Measurements from ENCODE around the gene RASGRP4.

Gene RASGRP4

DNA sequence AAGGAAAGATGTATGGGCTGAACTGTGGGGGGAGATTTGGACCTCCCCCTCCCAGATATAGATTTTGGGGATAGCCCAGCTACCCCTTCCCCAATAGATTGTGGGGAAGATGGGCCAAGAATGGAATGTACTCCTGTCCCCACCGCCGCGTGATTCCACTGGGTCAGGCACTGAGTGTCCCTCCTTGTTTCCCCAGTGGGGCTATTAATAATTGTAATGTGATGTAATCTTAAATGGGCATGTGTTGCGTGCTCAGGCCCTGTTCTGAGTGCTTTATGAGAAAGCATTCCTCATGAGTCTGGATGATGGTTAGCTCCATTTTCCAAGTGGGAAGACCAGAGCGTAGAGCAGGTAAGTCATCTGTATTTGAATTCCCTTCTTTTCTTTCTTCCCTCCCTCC, 50.3 kb downstream of the RASGRP4 start:
- in situ Hi-C loops (cut with MboI; ENCODE audit: low sequenced_read_pairs): no loop called here

GRCh38 chr19:38375098-38375493, 50.9 kb downstream of the RASGRP4 start:
- in situ Hi-C loops (cut with MboI; ENCODE audit: low sequenced_read_pairs): no loop called here

- in situ Hi-C loops (cut with MboI; ENCODE audit: low sequenced_read_pairs): loop anchor here (25.0 kb wide), 1 partner anchor 462 kb away; the partner anchor contains the start of genes SIPA1L3 and WDR87
Observed at GRCh38 chr19:38374332-38375097, 51.5 kb downstream of the RASGRP4 start, which contains the start of gene PSMD8. Gene PSMD8 (plus strand): TSS chr19:38374571. CDS start chr19:38374602, 31 bp downstream.

- in situ Hi-C loops (cut with MboI; ENCODE audit: low sequenced_read_pairs): loop anchor here (25.0 kb wide), 1 partner anchor 462 kb away; the partner anchor contains the start of genes SIPA1L3 and WDR87
Observed at GRCh38 chr19:38373907-38374331, 52.1 kb downstream of the RASGRP4 start.

GRCh38 chr19:38371081-38371480, 54.9 kb downstream of the RASGRP4 start:
- in situ Hi-C loops (cut with MboI; ENCODE audit: low sequenced_read_pairs): loop anchor here (25.0 kb wide), 1 partner anchor 459 kb away; the partner anchor contains the start of genes SIPA1L3 and WDR87

DNA sequence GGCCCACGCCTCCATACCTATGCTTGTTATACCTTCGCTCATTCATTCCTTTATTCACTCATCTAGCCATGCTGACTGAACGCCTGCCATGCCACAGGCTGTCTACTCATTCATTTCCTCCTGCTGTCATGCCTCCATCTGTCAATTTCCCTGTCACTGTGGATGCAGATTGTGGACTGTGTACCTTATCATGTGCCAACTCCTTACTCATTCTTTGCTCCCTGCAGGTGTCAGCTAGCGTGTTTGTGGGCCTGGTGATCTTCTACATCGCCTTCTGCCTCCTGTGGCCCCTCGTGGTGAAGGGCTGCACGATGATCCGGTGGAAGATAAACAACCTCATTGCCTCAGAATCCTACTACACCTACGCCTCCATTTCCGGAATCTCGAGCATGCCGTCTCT, 55.7 kb downstream of the RASGRP4 start:
- in situ Hi-C loops (cut with MboI; ENCODE audit: low sequenced_read_pairs): loop anchor here (25.0 kb wide), 1 partner anchor 458 kb away; the partner anchor contains the start of genes SIPA1L3 and WDR87

DNA sequence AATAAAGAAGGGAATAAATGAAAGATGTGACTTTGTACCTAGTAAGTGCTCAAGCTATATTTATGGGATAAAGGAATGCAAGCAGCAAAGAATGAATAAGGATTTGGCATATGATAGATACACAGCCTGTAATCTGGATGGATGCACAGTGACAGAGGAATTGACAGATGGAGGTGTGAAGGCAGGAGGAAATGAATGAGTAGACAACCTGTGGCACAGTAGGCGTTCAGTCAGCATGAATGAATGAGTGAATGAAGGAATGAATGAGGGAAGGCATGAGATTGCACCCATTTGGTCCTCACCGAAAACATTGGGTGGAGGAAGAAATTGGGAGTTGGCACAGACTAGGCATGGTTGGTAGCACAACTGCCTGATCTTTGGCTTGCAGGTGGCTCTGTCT, 56.4 kb downstream of the RASGRP4 start:
- in situ Hi-C loops (cut with MboI; ENCODE audit: low sequenced_read_pairs): loop anchor here (25.0 kb wide), 1 partner anchor 457 kb away; the partner anchor contains the start of genes SIPA1L3 and WDR87

- in situ Hi-C loops (cut with MboI; ENCODE audit: low sequenced_read_pairs): loop anchor here (25.0 kb wide), 1 partner anchor 455 kb away; the partner anchor contains the start of genes SIPA1L3 and WDR87
Observed at GRCh38 chr19:38367041-38367440, 59.0 kb downstream of the RASGRP4 start.

DNA sequence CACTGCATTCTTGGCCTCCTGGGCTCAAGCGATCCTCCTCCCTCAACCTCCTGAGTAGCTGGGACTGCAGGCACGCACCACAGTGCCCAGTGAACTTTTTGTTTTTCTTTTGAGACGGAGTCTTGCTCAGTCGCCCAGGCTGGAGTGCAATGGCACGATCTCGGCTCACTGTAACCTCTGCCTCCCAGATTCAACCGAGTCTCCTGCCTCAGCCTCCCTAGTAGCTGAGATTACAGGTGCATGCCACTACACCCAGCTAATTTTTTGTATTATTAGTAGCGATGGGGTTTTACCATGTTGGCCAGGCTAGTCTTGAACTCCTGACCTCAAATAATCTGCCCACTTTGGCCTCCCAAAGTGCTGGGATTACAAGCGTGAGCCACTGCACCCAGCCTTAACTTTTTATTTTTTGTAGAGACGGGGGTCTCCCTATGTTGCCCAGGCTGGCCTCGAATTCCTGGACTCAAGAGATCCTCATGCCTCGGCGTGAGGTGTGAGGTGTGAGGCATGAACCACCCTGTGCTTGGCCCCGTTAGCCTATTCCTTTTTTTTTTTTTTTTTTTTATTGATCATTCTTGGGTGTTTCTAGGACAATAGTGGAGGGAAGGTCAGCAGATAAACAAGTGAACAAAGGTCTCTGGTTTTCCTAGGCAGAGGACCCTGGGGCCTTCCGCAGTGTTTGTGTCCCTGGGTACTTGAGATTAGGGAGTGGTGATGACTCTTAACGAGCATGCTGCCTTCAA, 62.9 kb downstream of the RASGRP4 start:
- in situ Hi-C loops (cut with MboI; ENCODE audit: low sequenced_read_pairs): loop anchor here (25.0 kb wide), 1 partner anchor 451 kb away; the partner anchor contains the start of genes SIPA1L3 and WDR87

- in situ Hi-C loops (cut with MboI; ENCODE audit: low sequenced_read_pairs): loop anchor here (25.0 kb wide), 1 partner anchor 450 kb away; the partner anchor contains the start of genes SIPA1L3 and WDR87
Observed at GRCh38 chr19:38362076-38362945, 63.7 kb downstream of the RASGRP4 start.

GRCh38 chr19:38361633-38362075, 64.4 kb downstream of the RASGRP4 start:
- in situ Hi-C loops (cut with MboI; ENCODE audit: low sequenced_read_pairs): loop anchor here (25.0 kb wide), 1 partner anchor 449 kb away; the partner anchor contains the start of genes SIPA1L3 and WDR87

GRCh38 chr19:38360839-38361631, 65.0 kb downstream of the RASGRP4 start:
- in situ Hi-C loops (cut with MboI; ENCODE audit: low sequenced_read_pairs): loop anchor here (25.0 kb wide), 1 partner anchor 449 kb away; the partner anchor contains the start of genes SIPA1L3 and WDR87

GRCh38 chr19:38360351-38360750, 65.7 kb downstream of the RASGRP4 start:
- in situ Hi-C loops (cut with MboI; ENCODE audit: low sequenced_read_pairs): loop anchor here (25.0 kb wide), 1 partner anchor 448 kb away; the partner anchor contains the start of genes SIPA1L3 and WDR87

GRCh38 chr19:38359242-38360021, 66.6 kb downstream of the RASGRP4 start:
- in situ Hi-C loops (cut with MboI; ENCODE audit: low sequenced_read_pairs): loop anchor here (25.0 kb wide), 1 partner anchor 447 kb away; the partner anchor contains the start of genes SIPA1L3 and WDR87
